ENCODE data around the gene PDCD10.

Gene PDCD10

GRCh38 chr3:167733961-167734497, 663 bp downstream of the PDCD10 start:
- FAIRE-seq, result no peak

DNA sequence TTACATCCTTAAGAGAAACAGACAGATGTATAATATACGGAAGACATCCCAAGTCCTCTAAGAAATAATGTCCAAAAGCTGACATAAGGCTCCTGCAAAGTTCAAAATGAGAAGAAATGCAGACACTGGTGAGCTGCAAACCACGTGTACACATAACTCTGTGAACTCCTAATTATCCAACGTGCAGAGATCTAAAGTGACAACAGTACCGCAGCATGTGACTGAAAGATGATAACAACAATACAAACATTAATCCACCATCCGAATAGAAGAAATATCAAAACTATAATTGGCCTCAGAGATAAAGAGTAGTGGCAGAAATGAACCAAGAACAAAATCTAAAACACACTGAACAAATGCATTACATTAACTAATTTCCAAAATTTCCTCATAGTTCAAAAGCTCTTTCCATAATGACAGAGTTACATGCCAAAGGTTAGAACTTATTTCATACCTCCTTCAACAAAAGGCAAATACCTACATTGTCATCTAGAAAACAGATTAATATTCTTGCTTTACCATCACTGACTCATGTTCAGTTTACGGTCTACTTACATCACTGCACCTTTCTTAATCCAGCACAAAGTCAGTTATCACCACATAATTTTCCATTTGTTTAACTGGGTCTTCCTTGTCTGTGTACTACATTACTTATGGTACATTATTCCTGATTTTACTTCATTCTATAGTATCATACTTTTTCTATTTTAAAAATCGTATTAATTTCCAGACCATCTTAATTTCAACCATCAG, 2.2 kb downstream of the PDCD10 start:
- no peak for FAIRE-seq

DNA sequence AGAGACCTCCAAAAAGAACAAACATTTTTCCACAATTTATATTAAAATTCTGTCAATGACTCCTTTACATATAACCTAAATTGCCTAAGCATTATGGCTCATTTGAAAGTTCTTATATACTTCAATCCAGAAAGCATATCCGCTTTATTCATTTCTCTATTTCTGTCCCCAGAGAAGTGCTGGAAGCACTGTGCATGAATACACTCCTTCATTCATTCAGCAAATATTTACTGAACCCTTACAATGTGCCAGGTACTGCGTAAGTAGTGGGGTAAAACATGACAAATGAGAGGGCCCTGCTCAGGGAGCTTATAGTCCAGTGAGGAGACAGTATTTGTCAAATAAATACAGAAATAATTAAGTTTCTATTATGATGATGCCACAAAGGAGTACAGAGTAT, 3.3 kb downstream of the PDCD10 start:
- FAIRE-seq, result no peak

DNA sequence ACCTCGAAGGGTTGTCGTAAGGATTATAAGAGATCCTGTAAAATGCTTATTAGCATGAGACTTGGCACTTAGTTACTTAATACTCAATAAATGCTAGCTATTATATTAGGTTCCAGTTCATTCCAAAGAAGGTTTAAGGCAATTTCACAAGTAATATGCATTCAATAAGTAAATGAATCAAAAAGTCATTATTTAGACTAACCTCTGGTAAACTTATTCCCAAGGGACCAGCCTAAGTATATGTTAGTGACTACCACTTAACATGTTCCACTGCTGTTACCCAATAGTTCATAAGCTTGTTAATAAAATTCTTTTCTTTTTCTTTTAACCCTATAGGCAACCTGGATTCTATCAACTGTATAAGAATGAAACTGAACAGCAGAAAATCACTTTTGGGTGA, 5.1 kb downstream of the PDCD10 start:
- FAIRE-seq, result no peak

DNA sequence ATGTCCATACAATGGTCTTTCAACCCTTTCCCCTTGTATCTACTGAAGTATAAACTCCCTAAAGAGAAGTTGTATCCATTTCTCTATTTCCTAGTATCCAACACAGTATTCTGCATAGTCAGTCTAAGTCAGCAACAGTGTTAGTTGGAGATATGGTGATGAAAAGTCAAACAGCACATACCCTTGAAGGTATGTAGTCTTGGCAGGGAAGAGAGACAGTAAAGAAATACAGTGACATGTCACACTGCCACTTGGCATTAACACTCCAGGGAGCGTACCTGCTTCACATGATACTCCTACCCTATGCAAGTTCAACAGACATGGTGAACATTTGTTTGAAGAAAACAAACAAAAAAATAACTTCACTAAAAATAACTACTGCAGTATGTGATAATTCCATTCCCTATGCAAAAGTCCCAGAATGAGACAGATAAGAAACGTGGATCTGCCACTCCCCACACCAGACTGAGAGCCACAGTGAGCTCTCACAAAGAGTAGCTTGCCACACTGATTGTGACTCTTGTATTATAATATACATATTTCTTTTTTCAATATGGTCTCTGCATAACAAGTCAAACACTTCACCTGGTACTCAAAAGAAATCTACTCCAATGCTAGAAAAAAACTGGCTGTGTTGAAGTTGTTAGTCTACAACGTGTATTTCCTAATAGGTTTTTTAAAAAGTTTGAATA, 5.9 kb downstream of the PDCD10 start:
- no peak for FAIRE-seq

GRCh38 chr3:167728176-167728575, 6.5 kb downstream of the PDCD10 start:
- FAIRE-seq, result no peak

DNA sequence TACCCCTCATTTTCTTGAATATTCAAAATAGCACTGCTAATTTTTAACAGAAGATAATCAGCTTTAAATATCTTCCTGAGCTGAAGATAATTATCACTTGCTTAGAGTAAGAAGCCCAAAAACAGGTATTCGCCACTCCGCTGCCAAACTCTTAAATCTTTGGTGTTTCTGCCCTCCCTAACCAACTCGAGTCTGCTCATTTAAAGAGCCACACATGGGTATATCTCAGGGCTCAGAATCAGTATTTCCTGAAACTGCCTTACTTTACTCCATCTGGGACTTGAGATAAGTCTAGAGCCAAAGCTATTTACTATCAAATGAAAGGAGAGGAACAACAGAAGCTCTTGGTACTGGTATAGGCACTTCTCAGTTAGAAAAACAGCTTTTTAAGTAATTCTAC, 10.8 kb downstream of the PDCD10 start:
- no peak for FAIRE-seq

GRCh38 chr3:167723025-167723512, 11.6 kb downstream of the PDCD10 start:
- no peak for FAIRE-seq

DNA sequence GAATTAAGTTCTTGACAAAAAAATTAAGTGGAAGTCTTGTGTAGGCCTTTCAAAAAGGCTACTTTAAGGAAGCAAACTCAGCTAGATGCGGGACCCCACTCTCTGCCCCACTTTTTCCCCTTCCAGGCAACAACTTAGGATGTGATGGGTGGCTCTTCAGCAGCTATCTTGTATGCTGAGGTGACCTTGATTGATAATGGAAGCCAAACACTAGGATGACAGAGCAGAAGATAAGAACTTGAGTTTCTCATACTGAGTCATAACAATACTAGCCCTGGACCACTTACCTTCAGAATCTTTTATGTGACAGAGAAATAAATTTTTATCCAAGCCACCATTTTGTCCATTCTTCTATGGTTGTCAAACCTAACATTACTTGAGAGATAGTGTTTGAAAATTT, 16.1 kb downstream of the PDCD10 start:
- FAIRE-seq, result no peak

DNA sequence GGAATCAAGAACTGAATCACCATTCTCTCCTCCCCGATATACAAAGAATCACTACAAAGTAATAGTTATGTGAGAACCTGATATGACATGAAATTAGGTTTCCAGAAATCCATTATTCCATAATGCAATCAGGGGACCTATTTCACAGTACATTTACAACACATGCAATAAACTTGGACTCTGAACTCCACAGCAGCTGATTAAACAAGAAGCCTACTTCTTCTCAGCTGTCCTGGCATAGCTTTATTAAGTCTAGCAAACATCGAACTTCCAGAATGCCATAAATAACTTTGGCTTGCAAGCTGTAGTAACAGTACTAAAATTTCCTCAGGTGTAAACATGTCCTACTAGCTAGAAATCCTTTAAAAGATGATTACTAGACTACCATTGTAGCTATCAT, 17.8 kb downstream of the PDCD10 start:
- no peak for FAIRE-seq

- no peak for FAIRE-seq
Observed at GRCh38 chr3:167714871-167715270, 19.8 kb downstream of the PDCD10 start.

DNA sequence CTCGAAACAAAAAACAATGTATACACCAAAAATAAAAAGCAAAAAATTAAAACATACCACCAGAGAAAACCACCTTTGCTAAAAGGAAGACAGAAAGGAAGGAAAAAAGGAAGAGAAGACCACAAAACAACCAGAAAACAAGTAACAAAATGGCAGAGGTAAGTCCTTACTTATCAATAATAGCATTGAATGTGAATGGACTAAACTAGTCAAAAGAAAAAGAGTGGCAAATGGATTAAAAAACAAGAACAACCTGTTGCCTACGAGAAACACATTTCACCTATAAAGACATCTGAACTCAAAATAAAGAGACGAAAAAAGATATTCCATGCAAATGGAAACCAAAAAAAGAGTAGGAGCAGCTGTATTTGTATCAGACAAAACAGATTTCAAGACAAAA, 22.2 kb downstream of the PDCD10 start:
- no peak for FAIRE-seq

DNA sequence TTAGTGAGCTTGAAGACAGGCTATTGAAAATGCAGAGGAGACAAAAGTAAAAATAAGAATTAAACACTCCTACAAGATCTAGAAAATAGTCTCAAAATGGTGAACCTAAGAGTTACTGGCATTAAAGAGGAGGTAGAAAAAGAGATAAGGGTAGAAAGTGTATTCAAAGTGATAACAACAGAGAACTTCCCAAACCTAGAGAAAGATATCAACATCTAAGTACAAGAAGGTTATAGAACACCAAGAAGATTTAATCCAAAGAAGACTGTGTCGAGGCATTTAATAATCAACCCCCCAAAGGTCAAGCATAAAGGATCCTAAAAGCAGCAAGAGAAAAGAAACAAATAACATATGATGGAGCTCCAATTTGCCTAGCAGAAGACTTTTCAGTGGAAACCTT, 23.3 kb downstream of the PDCD10 start:
- no peak for FAIRE-seq

GRCh38 chr3:167710552-167710951, 24.1 kb downstream of the PDCD10 start:
- no peak for FAIRE-seq

DNA sequence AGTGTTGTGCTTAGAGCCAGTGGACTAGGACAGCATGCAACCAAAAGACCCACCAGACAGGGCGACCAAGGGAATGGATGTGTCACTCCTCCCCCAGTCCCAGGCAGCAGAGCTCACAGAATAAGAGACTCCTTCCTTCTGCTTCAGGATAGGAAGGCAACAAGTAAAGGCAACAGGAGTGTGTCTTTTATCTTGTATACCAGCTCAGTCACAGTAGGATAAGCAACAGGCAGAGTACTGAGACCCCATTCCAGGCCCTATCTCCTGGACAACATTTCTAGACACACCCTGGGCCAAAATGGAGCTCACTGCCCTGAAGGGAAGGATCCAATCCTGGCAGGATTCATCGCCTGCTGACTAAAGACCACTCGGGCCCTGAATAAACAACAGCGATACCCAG, 25.0 kb downstream of the PDCD10 start:
- no peak for FAIRE-seq

DNA sequence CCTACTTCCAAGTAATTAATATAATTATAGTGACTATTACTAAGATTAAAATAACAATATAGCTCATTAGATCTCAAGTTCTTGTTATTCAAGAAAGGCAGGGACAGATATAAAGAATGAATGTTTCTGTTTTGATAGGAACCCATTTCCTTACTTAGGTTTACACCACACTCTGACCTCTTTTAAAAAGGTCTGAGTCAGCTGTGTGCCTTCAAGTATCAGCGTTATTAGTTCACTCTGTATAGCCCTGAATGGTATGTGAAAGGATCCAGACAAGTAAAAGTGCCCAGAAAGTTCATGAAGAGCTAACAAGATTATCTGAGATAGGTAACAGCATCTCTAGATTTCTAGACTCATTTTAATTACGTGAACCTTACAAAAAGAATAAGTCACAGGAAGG, 28.9 kb downstream of the PDCD10 start:
- FAIRE-seq, result no peak

GRCh38 chr3:167700926-167701325, 33.8 kb downstream of the PDCD10 start:
- FAIRE-seq, result no peak

DNA sequence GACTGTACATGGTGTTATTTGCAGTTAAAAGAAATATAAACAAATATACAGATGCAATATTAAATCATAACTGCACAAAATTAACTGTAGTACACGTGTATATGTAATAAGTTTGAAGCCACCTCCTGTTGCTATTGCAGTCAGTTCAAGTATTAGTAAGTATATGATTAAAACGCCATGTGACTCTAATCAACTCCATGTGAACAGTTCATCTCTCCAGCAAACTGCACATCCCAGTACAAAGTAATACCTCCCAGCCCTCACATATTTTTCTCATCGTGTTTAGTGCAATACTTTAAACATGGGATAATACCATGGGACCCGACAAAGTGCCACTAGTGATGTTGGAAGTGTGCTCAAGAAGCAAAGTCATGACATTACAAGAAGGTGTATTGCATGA, 34.6 kb downstream of the PDCD10 start:
- no peak for FAIRE-seq

- FAIRE-seq, result no peak
Observed at GRCh38 chr3:167694121-167694520, 40.6 kb downstream of the PDCD10 start.

- no peak for FAIRE-seq
Observed at GRCh38 chr3:167691366-167691765, 43.3 kb downstream of the PDCD10 start.

DNA sequence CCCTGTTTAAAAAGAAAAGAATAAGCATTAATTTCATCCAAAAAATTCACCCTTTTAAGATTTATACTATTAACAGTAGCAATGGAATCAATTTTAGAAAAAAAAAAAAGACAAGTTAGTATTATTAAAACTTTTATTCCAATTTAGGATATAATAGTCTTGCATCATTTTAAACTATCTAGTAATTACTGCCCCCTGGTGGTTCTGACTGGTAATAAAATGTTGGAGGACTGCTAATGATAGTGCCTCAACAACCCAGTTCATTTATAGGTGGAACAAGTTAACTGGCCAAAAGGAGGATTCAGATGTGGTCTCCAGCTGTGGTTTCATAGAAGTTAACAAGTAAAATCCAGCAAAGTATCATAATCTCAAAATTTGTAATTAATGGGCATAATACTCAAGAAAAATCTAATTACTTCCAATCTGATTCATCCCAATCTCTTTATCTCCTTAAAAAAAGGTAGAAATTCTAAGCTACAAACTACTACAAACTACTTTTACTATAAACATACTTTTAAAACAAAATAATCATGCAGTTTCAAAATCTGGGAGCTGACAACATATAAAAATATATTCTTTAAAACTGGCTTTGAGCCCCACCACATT, 50.2 kb downstream of the PDCD10 start:
- FAIRE-seq, result peak; percentile 90

- peak; percentile 9 for FAIRE-seq
Observed at GRCh38 chr3:167679526-167679925, 55.2 kb downstream of the PDCD10 start.

GRCh38 chr3:167675848-167676247, 58.8 kb downstream of the PDCD10 start:
- FAIRE-seq, result no peak

GRCh38 chr3:167673221-167673620, 61.5 kb downstream of the PDCD10 start:
- FAIRE-seq, result no peak
